K562 (cell line): ENCODE data around the gene VGLL4. TPM values are rescaled to one million over a fixed set of nuclear protein-coding genes. Genes with fewer than 3 reads are reported as not detected.

Experiments
- ATAC-seq: fragments of 200-7000 bp; cut with Tn5 transposase; 3 replicates; pipeline ENCODE4 v1.9.1; 2020; ENCODE audit warnings: moderate library complexity
- BruUV-seq: library from RNA; stranded (reverse); fragments of 400-500 nt; replicated peaks from 2 replicates; lab custom pipeline; 2021; lab: Mats Ljungman, UMichigan
- CTCF ChIA-PET: fragments of 300-600 bp; formaldehyde crosslinking; extraction: SDS; loops from one replicate; lab custom pipeline; 2021; ENCODE audit warnings: low intra/inter-chr PET ratio; lab: Yijun Ruan, JAX
- POLR2A ChIA-PET: fragments of 300-600, 350-650 bp; sonication (Branson Sonifier 250); formaldehyde crosslinking; extraction: SDS; loops from one replicate; lab custom pipeline; 2021; ENCODE audit warnings: antibody characterized with exemption, inconsistent platforms; lab: Yijun Ruan, JAX
- DNase-seq, 4 experiments: peaks; one replicate each; pipeline versions ENCODE4 v3.0.0 to v3.0.0-alpha.2; 2011 to 2018; ENCODE audit warnings: low spot score in 3 of 4, mixed read lengths in 3 of 4; ENCODE audit errors: extremely low read depth in 1 of 4
- FAIRE-seq: peaks from 2 replicates; lab custom pipeline; 2011; peaks lifted over from hg19 to GRCh38; lab: Jason Lieb, UNC
- H2AFZ ChIP-seq: 2 replicates; pipeline ENCODE4 v1.6.0; 2011; ENCODE audit warnings: low read depth, low read length, control low read depth, inconsistent platforms
- H3K27ac ChIP-seq: fragments of 200-600 bp; 3 replicates; pipeline ENCODE4 v1.8.0; 2011; ENCODE audit warnings: low read depth, mild to moderate bottlenecking, control low read depth, inconsistent platforms, low read length, moderate library complexity, mixed read lengths; ENCODE audit errors: extremely low read depth
- H3K27me3 ChIP-seq, 2 experiments: fragments of 300-600 bp in 1 of 2; 2 replicates in 1 of 2; 3 replicates in 1 of 2; pipeline versions ENCODE4 v1.6.0 to v1.8.0; 2011; ENCODE audit warnings: inconsistent platforms in 2 of 2, low read length in 2 of 2, mild to moderate bottlenecking in 1 of 2, mixed read lengths in 1 of 2, moderate library complexity in 1 of 2; ENCODE audit not compliant: control insufficient read depth in 2 of 2, insufficient read depth in 2 of 2
- H3K36me3 ChIP-seq: fragments of 300-600 bp; 3 replicates; pipeline ENCODE4 v1.8.0; 2011; ENCODE audit warnings: mild to moderate bottlenecking, low read length, inconsistent platforms; ENCODE audit not compliant: control insufficient read depth, insufficient read depth
- H3K4me1 ChIP-seq, 2 experiments: fragments of 200-600 bp in 1 of 2; replicated peaks in 1 of 2; 2 replicates in 1 of 2; 3 replicates in 1 of 2; pipeline versions ENCODE4 v1.5.1 to v1.8.0; 2011; ENCODE audit warnings: inconsistent platforms in 2 of 2, low read length in 2 of 2, mild to moderate bottlenecking in 1 of 2, mixed read lengths in 1 of 2, moderate library complexity in 1 of 2; ENCODE audit not compliant: control insufficient read depth in 2 of 2, insufficient read depth in 2 of 2
- H3K4me2 ChIP-seq: 2 replicates; pipeline ENCODE4 v1.6.1; 2011; ENCODE audit warnings: low read length, control low read depth, inconsistent platforms, mixed read lengths; ENCODE audit not compliant: insufficient read depth
- H3K4me3 ChIP-seq: fragments of 200-600 bp; sonication (generic), shearing (Covaris generic); 2 replicates; pipeline ENCODE4 v1.5.1; 2016; ENCODE audit warnings: control low read depth, inconsistent platforms
- H3K79me2 ChIP-seq: fragments of 200-600 bp; 3 replicates; pipeline ENCODE4 v1.8.0; 2011; ENCODE audit warnings: low read length, inconsistent platforms; ENCODE audit not compliant: control insufficient read depth, insufficient read depth
- H3K9ac ChIP-seq, 2 experiments: 2 replicates each; pipeline versions ENCODE4 v1.6.0 to v1.6.1; 2011; ENCODE audit warnings: low read depth in 2 of 2, low read length in 2 of 2, control low read depth in 1 of 2, inconsistent platforms in 1 of 2, mild to moderate bottlenecking in 1 of 2, mixed read lengths in 1 of 2; ENCODE audit not compliant: insufficient read depth in 1 of 2
- H3K9me1 ChIP-seq: one replicate; pipeline ENCODE4 v1.6.0; 2011; ENCODE audit warnings: inconsistent platforms, mild to moderate bottlenecking, low read length, moderate library complexity; ENCODE audit not compliant: control insufficient read depth, insufficient read depth
- H3K9me3 ChIP-seq: replicated peaks from 2 replicates; pipeline ENCODE4 v1.5.1; 2011; ENCODE audit warnings: low read depth, low read length, inconsistent platforms; ENCODE audit not compliant: control insufficient read depth, insufficient read depth
- H4K20me1 ChIP-seq: replicated peaks from 2 replicates; pipeline ENCODE4 v1.6.1; 2011; ENCODE audit warnings: low read length, inconsistent platforms, mixed read lengths; ENCODE audit not compliant: control insufficient read depth, insufficient read depth
- CBFA2T2 ChIP-seq: fragments of 450-650 bp; conservative IDR thresholded peaks from 2 replicates; pipeline ENCODE4 v1.6.1; 2017; ENCODE audit warnings: mild to moderate bottlenecking
- CEBPG ChIP-seq, 3 experiments: fragments of 200-800 bp in 1 of 3; sonication (Bioruptor generic) in 1 of 3; sonication (generic) in 1 of 3; formaldehyde crosslinking in 1 of 3; IDR thresholded peaks in 2 of 3; conservative IDR thresholded peaks in 1 of 3; 2 replicates each; pipeline versions ENCODE4 v1.6.1 to v1.8.0; 2016 to 2022; ENCODE audit warnings: missing compliant biosample characterization in 2 of 3, missing genetic modification characterization in 2 of 3, mild to moderate bottlenecking in 1 of 3, missing genetic modification reagents in 1 of 3
- CHAMP1 ChIP-seq: fragments of 450-650 bp; IDR thresholded peaks from 2 replicates; pipeline ENCODE4 v1.6.1; 2016; ENCODE audit warnings: mild to moderate bottlenecking
- EHMT2 ChIP-seq: fragments of 450-650 bp; IDR thresholded peaks from 2 replicates; pipeline ENCODE4 v1.6.1; 2018; ENCODE audit warnings: antibody characterized with exemption
- FOXJ3 ChIP-seq: sonication (generic); formaldehyde crosslinking; IDR thresholded peaks from 2 replicates; pipeline ENCODE4 v1.4.0; 2020; ENCODE audit warnings: mild to moderate bottlenecking, missing genetic modification reagents
- KAT7 ChIP-seq: sonication (generic); formaldehyde crosslinking; IDR thresholded peaks from 2 replicates; pipeline ENCODE4 v1.8.0; 2022; ENCODE audit warnings: missing genetic modification reagents, mild to moderate bottlenecking, borderline replicate concordance
- PML ChIP-seq: IDR thresholded peaks from 2 replicates; pipeline ENCODE4 v1.6.1; 2012; ENCODE audit warnings: low read length, inconsistent platforms
- PURB ChIP-seq: sonication (generic); formaldehyde crosslinking; IDR thresholded peaks from 2 replicates; pipeline ENCODE4 v1.9.0; 2021; ENCODE audit warnings: low read depth, mild to moderate bottlenecking, missing genetic modification reagents
- RBM17 ChIP-seq: fragments of 200-400 bp; formaldehyde crosslinking; IDR thresholded peaks from 2 replicates; pipeline ENCODE4 v1.6.1; 2017; ENCODE audit warnings: low read depth, mild to moderate bottlenecking, low read length, borderline replicate concordance
- RBM39 ChIP-seq: fragments of 200-400 bp; formaldehyde crosslinking; optimal IDR thresholded peaks from 2 replicates; pipeline ENCODE3; 2018; ENCODE audit warnings: low read depth, low read length
- RFX7 ChIP-seq: fragments of 250-450 bp; sonication (Bioruptor Pico); IDR thresholded peaks from 2 replicates; pipeline ENCODE4 v1.5.1; 2021; ENCODE audit warnings: mild to moderate bottlenecking
- RUNX1 ChIP-seq: sonication (generic); IDR thresholded peaks from 2 replicates; pipeline ENCODE4 v1.6.1; 2016; ENCODE audit warnings: antibody characterized with exemption, low read depth
- SMC3 ChIP-seq: conservative IDR thresholded peaks from 2 replicates; pipeline ENCODE4 v1.6.1; 2011; ENCODE audit warnings: low read depth, low read length, improper control_type of control experiment; ENCODE audit not compliant: insufficient read depth
- SRSF7 ChIP-seq: fragments of 200-400 bp; formaldehyde crosslinking; optimal IDR thresholded peaks from 2 replicates; pipeline ENCODE3; 2017; ENCODE audit warnings: mild to moderate bottlenecking, low read depth, low read length
- TCF7L2 ChIP-seq: fragments of 150-350 bp; IDR thresholded peaks from 2 replicates; pipeline ENCODE4 v1.6.1; 2016; ENCODE audit warnings: low read depth, mild to moderate bottlenecking, low read length, moderate library complexity
- TFAP4 ChIP-seq: sonication (generic); formaldehyde crosslinking; IDR thresholded peaks from 2 replicates; pipeline ENCODE4 v1.8.0; 2022; ENCODE audit warnings: missing genetic modification reagents, mild to moderate bottlenecking, moderate library complexity, borderline replicate concordance
- THRA ChIP-seq: fragments of 450-650 bp; IDR thresholded peaks from 2 replicates; pipeline ENCODE4 v1.6.1; 2017; ENCODE audit warnings: mild to moderate bottlenecking, moderate library complexity
- YBX1 ChIP-seq: fragments of 450-650 bp; IDR thresholded peaks from 2 replicates; pipeline ENCODE4 v1.7.1; 2016; ENCODE audit warnings: mild to moderate bottlenecking
- ZNF165 ChIP-seq: fragments of 250-450 bp; sonication (Bioruptor Pico); IDR thresholded peaks from 2 replicates; pipeline ENCODE4 v1.4.0; 2020; ENCODE audit warnings: borderline replicate concordance
- WGBS: fragments of 100-300 bp; shearing (Covaris generic); methylation state at CpG from one replicate; pipeline ENCODE4 v1.1.6; 2016; ENCODE audit warnings: low coverage, mixed read lengths; ENCODE audit not compliant: insufficient coverage; ENCODE audit errors: missing lambda C conversion rate; 5-methylcytosine and 5-hydroxymethylcytosine counted together
- in situ Hi-C: fragments of 300-500 bp; cut with MboI; formaldehyde crosslinking; loops from 4 replicates; pipeline ENCODE4 v1.15.0; 2018; ENCODE audit warnings: inconsistent platforms, mixed read lengths
- intact Hi-C: fragments of 100-400 bp; cut with micrococcal nuclease; formaldehyde crosslinking; loops from 2 replicates; pipeline ENCODE4 v1.14.2; 2022
- polyA plus RNA-seq, 8 experiments: library from polyadenylated mRNA; depleted of rRNA in 4 of 8; stranded (reverse) in 5 of 8; unstranded in 3 of 8; fragments of >200 nt; fragmentation: Nextera tagmentation in 2 of 8; fragmentation: Illumina TruSeq in 1 of 8; extraction: Ambion mirVana in 2 of 8; extraction: Trizol in 1 of 8; gene quantifications; 2 replicates each; pipeline versions ENCODE4 v1.2.1 to v1.2.3, GENCODE V29; 2011 to 2014; ENCODE audit warnings: inconsistent platforms in 1 of 8, missing spikeins in 1 of 8
- total RNA-seq, 7 experiments: library from RNA; depleted of rRNA in 6 of 7; stranded (reverse); fragments of >200 nt in 6 of 7; fragmentation: Illumina TruSeq in 2 of 7; extraction: Trizol in 2 of 7; gene quantifications; 2 replicates each; pipeline versions ENCODE4 v1.2.1 to v1.2.3, GENCODE V29; 2011 to 2021; ENCODE audit warnings: low replicate concordance in 1 of 7

VGLL4 gene
- total and polyA plus RNA-seq, 9 of the 15 experiments (the other 6 are each of a cell fraction or from before 2014, with no cell fraction given) = 0.27 to 10.9 (median 8.6) TPM

- WGBS = 58% methylated on average over 2 of the region's 2 CpGs
- TF ChIP-seq RBM39 (no peak), THRA (no peak), PURB (CRISPR knock-in tag) (no peak), SRSF7 (no peak), YBX1 (no peak), RBM17 (no peak), RUNX1 (no peak), KAT7 (CRISPR knock-in tag) (no peak), EHMT2 (no peak), RFX7 (CRISPR knock-in tag) (no peak), FOXJ3 (CRISPR knock-in tag) (no peak), PML (no peak), CHAMP1 (no peak), ZNF165 (CRISPR knock-in tag) (no peak), TFAP4 (CRISPR knock-in tag) (no peak), CEBPG (CRISPR knock-in tag; IDR thresholded peaks at IDR 0.05) (no peak), CEBPG (tag; conservative IDR thresholded peaks at IDR 0.05 in 1 of 2, IDR thresholded peaks at IDR 0.05 in 1 of 2) (no peak), TCF7L2 (no peak), CBFA2T2 (no peak), SMC3 (no peak)
- Histone ChIP-seq H3K4me3 (no peak overlapping the region), H3K36me3 (no peaks in the 10 kb centered on the region), H4K20me1 (peaks cover 22% of the 10 kb centered on the region; the same call in 1 of the 2 replicates), H3K27me3 (peaks cover 0 to 24% of the 10 kb centered on the region in 2 experiments; a peak in 3 of 5 replicates), H3K9me1 (no peaks in the 10 kb centered on the region), H3K9me3 (no peaks in the 10 kb centered on the region), H3K79me2 (no peaks in the 10 kb centered on the region; the same call in 2 of the 3 replicates), H3K4me1 (no peaks in the 10 kb centered on the region), H3K27ac (no peak overlapping the region), H2AFZ (no peak overlapping the region), H3K4me2 (no peak overlapping the region), H3K9ac (no peak overlapping the region)
- no peak for ATAC-seq
- POLR2A ChIA-PET = interaction anchor here (0.5 to 0.7 kb wide), 2 partner anchors 13 to 17 kb away, joined by 3 read pairs; no protein-coding TSS in a partner anchor
- CTCF ChIA-PET = no interaction called here
- BruUV-seq = no TSS peak
- no peak for DNase-seq
- intact Hi-C loops (no loop called here), in situ Hi-C loops (no loop called here)
- FAIRE-seq = no peak
Observed at GRCh38 chr3:11580645-11581044, 63.1 kb downstream of the VGLL4 start.
